Esophagus muscularis mucosa (tissue), 4 donors: ENCODE data around the gene PCNX2.

Experiments
- CTCF ChIP-seq, 3 experiments: fragments of 200-600 bp in 2 of 3; fragments of 450-650 bp in 1 of 3; sonication (generic) in 2 of 3; IDR thresholded peaks; one replicate each; pipeline ENCODE4 v1.5.1; 2017 to 2019; ENCODE audit warnings: antibody characterized with exemption in 3 of 3, mild to moderate bottlenecking in 2 of 3, moderate library complexity in 1 of 3
- EP300 ChIP-seq: sonication (generic); formaldehyde crosslinking; IDR thresholded peaks from one replicate; pipeline ENCODE4 v1.6.1; 2017; ENCODE audit warnings: antibody characterized with exemption
- POLR2A ChIP-seq: fragments of 450-650 bp; IDR thresholded peaks from one replicate; pipeline ENCODE4 v1.6.1; 2017; ENCODE audit warnings: antibody characterized with exemption, moderate library complexity, mild to moderate bottlenecking, low read depth
- POLR2AphosphoS5 ChIP-seq, 2 donors: sonication (generic); formaldehyde crosslinking; IDR thresholded peaks; one replicate each; pipeline ENCODE4 v1.6.1; 2017; ENCODE audit warnings: antibody characterized with exemption in 2 of 2

- no peak for TF ChIP-seq POLR2A
- no peak for TF ChIP-seq CTCF (IDR thresholded peaks at IDR 0.05)
- no peak for TF ChIP-seq EP300
- no peak for TF ChIP-seq POLR2AphosphoS5 (IDR thresholded peaks at IDR 0.05)
Measured at GRCh38 chr1:233166896-233167295, 128.6 kb downstream of the PCNX2 start.
